RKO (cell line): ENCODE results near the gene REG1A.

Source experiments
- DNase-seq: peaks from one replicate; pipeline ENCODE4 v3.0.0-alpha.2; 2016; ENCODE audit warnings: low spot score

Gene REG1A

DNA sequence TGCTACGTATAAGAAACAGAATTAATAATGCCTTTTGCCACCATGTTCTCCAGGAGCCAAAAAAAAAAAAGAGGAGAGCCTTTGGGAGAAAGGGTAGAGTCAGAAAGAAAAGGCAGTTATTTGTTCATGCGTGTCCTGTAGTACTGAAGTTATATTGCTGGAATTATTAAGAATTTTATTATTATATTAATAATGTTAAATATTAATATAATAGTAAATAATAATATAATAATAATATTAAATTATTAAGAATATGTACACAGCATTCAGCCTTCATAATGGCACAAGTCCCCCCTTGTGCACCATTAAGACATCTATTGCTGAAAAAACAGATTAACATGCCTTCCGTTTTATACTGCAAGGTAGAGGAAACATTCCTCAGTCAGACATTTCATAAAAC, 8.1 kb downstream of the REG1A start:
- no peak for DNase-seq

- no peak for DNase-seq
These were observed 9.0 kb downstream of the REG1A start for GRCh38 chr2:79129260-79129659.

DNA sequence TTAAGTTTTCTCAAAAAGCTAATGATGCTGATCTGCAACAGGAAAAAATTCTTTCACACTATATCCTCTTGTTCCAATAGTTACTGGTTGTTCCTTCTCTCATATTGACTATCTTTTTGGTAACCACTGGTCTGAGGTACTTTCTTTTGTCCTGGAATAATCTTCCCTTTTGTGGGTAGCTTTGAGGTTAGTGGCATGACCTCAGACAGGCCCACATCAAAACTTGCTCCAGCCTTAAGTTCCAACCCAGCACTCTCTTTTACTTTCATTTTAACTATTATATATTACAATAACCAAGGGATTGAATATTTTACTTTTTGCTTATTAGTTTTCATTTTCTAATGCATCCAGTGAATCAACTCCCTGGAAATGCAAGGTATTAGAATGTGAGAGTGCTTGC, 9.5 kb downstream of the REG1A start:
- DNase-seq, result no peak

DNA sequence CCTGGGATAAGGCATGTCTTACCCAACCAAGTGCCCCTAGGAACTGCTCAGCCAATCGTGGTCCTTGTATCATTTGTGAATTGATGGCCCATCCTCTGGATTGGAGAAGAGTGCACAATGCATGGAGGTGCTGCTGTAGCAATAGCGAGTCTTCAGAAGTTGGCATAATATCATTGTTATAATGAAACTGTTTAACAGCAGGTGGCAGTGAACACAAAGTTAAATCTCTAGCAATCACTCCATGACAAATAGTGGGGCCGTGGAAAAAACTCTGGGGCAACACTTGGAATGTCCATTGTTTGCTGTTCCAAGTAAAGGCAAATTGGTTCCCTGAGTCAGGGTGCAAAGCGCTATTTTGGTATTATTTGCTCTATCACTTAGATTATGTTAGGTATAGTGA, 11.4 kb downstream of the REG1A start:
- DNase-seq, result no peak

DNA sequence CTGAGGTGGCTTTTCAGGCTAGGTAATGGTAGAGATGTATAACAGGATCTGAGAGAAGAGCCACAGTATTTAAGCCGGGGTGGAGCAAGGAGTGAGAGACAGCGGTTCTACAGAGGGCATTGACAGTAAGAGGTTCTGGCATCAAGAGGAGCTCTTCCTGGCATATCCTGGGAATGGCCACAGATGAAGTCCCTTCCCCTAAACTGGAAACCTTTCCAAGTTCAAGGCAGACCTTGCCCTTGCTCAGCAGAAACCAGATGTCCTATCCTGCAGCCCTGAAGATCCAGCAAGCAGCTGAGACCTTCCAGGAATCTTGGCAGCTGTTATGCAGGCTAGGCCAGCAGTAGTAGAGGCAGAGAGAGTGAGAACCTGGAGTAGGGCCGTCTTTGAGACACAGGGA, 18.1 kb downstream of the REG1A start:
- no peak for DNase-seq

- DNase-seq, result no peak
These were observed 19.1 kb downstream of the REG1A start for GRCh38 chr2:79139423-79139822.

DNA sequence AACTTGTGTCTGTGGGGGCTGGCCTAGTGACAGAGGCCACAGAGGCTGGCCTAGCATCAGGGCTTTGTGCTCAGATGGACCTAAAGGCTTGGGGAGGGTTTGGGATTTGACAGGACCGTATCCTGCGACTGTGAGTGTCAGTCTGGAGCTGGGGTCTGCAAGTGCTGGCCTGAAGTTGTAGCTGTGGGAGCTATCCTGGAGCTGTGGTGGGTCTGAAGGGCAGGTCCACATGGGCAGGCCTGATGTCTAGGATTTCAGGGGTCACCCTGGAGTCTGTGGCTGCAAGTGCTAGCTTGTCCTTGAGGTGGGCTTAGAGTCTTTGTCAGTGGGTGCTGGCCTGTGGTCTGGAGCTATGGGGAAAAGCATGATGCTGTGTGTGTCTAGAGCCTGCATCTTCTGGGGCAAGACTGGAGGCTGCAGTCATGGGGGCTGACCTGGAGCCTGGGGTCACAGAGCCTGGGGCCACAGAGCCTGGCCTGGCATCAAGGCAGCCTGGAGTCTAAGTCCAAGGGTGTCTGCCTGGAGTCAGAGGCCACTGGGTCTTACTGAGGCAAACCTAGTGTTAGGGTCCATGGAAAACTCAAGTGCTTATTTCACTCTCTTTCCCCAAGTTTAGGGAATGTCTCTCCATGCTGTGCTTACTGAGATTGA, 35.7 kb downstream of the REG1A start:
- no peak for DNase-seq

- no peak for DNase-seq
These were observed 38.7 kb downstream of the REG1A start for GRCh38 chr2:79159030-79159429.

DNA sequence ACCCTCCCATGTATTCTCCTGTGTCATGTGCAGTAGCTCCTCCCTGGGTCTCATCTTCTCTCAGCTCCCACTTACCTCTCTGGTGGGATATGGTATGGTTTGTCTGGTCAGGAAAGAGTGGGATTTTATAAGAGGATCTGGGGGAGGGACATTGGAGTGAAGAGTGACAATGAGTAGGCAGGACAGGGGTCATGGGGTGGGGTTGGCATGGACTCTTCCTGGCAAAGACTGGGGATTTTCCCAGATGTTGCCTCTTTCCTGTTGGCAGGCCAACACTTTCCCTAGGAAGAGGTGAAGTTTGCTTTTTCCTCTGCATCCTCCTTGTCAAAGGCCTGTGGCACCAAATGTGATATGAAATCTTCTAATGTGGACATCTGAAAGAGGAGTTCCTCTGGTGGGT, 39.4 kb downstream of the REG1A start, which contains the start of gene REG3A:
TSS of gene REG3A (minus strand) at position 101 of the 400 bp plus-strand sequence. CDS start 348 bp downstream, outside the sequence.
- DNase-seq, result no peak

GRCh38 chr2:79162132-79162531, 41.8 kb downstream of the REG1A start:
- DNase-seq, result no peak

- DNase-seq, result no peak
These were observed 42.5 kb downstream of the REG1A start for GRCh38 chr2:79162801-79163200.

GRCh38 chr2:79171348-79171958, 51.2 kb downstream of the REG1A start:
- DNase-seq, result no peak
